ENCODE data around the gene TEC.

DNA sequence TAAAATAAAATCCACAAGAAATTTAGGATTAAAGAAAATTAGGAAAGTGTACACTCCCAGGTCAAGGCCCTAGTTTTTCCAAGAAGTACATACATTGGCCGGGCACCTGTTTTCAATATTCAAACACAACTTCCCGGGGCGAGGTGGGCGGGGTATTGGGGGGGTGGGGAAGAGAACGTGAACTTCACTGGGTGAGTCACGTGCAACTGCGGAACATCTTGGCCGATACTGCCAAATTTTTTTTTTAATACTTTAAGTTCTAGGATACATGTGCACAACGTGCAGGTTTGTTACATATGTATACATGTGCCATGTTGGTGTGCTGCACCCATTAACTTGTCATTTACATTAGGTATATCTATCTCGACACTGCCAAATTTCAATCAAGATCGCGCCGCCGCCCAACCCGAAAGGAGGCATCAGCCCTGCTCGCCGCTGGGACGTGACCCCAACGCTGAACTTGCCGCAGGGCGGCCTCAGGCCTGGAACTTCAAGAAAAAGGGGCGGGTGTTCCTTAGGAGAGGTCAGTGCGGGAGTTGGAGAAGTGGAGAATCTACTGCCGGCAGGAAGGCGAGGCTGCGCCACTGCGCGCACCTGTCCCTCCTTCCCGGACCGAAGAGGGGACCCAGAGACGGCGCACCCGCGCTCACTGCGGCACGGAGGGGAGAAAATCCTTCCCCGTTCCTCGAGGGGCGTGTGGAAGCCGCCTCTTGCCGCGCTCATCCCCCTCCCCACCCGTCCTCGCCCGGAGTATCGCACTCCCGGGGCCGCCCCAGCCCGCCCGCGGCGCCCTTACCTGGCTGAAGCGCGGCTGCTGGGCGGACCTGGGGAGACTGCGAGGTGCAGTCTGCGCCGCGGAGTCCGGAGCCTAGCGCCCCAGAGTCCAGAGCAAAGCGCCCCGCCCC, at the start of gene TEC:
- no peak for TF ChIP-seq SIN3A (IDR thresholded peaks at IDR 0.05; ENCODE audit: borderline replicate concordance, insufficient read depth, low read length)
- TF ChIP-seq, protein P1, sequence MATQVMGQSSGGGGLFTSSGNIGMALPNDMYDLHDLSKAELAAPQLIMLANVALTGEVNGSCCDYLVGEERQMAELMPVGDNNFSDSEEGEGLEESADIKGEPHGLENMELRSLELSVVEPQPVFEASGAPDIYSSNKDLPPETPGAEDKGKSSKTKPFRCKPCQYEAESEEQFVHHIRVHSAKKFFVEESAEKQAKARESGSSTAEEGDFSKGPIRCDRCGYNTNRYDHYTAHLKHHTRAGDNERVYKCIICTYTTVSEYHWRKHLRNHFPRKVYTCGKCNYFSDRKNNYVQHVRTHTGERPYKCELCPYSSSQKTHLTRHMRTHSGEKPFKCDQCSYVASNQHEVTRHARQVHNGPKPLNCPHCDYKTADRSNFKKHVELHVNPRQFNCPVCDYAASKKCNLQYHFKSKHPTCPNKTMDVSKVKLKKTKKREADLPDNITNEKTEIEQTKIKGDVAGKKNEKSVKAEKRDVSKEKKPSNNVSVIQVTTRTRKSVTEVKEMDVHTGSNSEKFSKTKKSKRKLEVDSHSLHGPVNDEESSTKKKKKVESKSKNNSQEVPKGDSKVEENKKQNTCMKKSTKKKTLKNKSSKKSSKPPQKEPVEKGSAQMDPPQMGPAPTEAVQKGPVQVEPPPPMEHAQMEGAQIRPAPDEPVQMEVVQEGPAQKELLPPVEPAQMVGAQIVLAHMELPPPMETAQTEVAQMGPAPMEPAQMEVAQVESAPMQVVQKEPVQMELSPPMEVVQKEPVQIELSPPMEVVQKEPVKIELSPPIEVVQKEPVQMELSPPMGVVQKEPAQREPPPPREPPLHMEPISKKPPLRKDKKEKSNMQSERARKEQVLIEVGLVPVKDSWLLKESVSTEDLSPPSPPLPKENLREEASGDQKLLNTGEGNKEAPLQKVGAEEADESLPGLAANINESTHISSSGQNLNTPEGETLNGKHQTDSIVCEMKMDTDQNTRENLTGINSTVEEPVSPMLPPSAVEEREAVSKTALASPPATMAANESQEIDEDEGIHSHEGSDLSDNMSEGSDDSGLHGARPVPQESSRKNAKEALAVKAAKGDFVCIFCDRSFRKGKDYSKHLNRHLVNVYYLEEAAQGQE (IDR thresholded peaks at IDR 0.05; ENCODE audit: insufficient read depth in 1 of 2, low read depth in 2 of 2, low read length in 2 of 2), result no peak
